ENCODE data around the gene SLC9A3. TPM values are rescaled to one million over a fixed set of nuclear protein-coding genes. Genes with fewer than 3 reads are reported as not detected.

Gene SLC9A3
- total RNA-seq, 2 experiments from 2014 or later = 1.2 to 1.6 TPM

GRCh38 chr5:540071-540905 is 16.0 kb upstream of the SLC9A3 start:
- Mint-ChIP-seq H3K4me3 (no peak overlapping the region), H3K27ac (no peak overlapping the region), H3K36me3 (ENCODE audit: low read depth) (no peaks in the 10 kb centered on the region), H3K4me1 (peaks cover 23% of the 10 kb centered on the region), H3K9me3 (no peaks in the 10 kb centered on the region), H3K27me3 (peaks cover 5% of the 10 kb centered on the region)
- ChIA-PET CTCF (no interaction called here), POLR2A (interaction anchor here (1.2 kb wide), 1 partner anchor 67 kb away, joined by 3 read pairs; no protein-coding TSS in a partner anchor)
- no peak for DNase-seq

- peaks cover 5% of the 10 kb centered on the region for H3K27me3 Mint-ChIP-seq
- no peak overlapping the region for H3K4me3 Mint-ChIP-seq
- peaks cover 17% of the 10 kb centered on the region for H3K4me1 Mint-ChIP-seq
- ChIA-PET CTCF (no interaction called here), POLR2A (interaction anchor here (1.2 kb wide), 1 partner anchor 11 kb away, joined by 3 read pairs; no protein-coding TSS in a partner anchor)
- H3K9me3 Mint-ChIP-seq = no peaks in the 10 kb centered on the region
- no peak overlapping the region for H3K27ac Mint-ChIP-seq
- no peak for DNase-seq
- no peaks in the 10 kb centered on the region for H3K36me3 Mint-ChIP-seq (ENCODE audit: low read depth)
Observed at GRCh38 chr5:539469-540070, 15.3 kb upstream of the SLC9A3 start.

GRCh38 chr5:538801-539468 is 14.7 kb upstream of the SLC9A3 start:
- Mint-ChIP-seq H3K27ac (no peak overlapping the region), H3K4me1 (peaks cover 12% of the 10 kb centered on the region), H3K9me3 (no peaks in the 10 kb centered on the region), H3K27me3 (peaks cover 5% of the 10 kb centered on the region), H3K36me3 (ENCODE audit: low read depth) (no peaks in the 10 kb centered on the region), H3K4me3 (no peak overlapping the region)
- POLR2A ChIA-PET = interaction anchor here (1.2 kb wide), 1 partner anchor 10 kb away, joined by 3 read pairs; no protein-coding TSS in a partner anchor
- CTCF ChIA-PET = no interaction called here
- no peak for DNase-seq

- H3K36me3 Mint-ChIP-seq (ENCODE audit: low read depth) = no peaks in the 10 kb centered on the region
- CTCF ChIA-PET = no interaction called here
- no peaks in the 10 kb centered on the region for H3K9me3 Mint-ChIP-seq
- POLR2A ChIA-PET = interaction anchor here (1.2 kb wide), 1 partner anchor 9 kb away, joined by 3 read pairs; no protein-coding TSS in a partner anchor
- no peak overlapping the region for H3K27ac Mint-ChIP-seq
- no peak for DNase-seq
- H3K27me3 Mint-ChIP-seq = peaks cover 5% of the 10 kb centered on the region
- peaks cover 6% of the 10 kb centered on the region for H3K4me1 Mint-ChIP-seq
- no peak overlapping the region for H3K4me3 Mint-ChIP-seq
Observed at GRCh38 chr5:538271-538771, 14.1 kb upstream of the SLC9A3 start.

GRCh38 chr5:537621-538071 is 13.4 kb upstream of the SLC9A3 start:
- H3K36me3 Mint-ChIP-seq (ENCODE audit: low read depth) = no peaks in the 10 kb centered on the region
- H3K9me3 Mint-ChIP-seq = no peaks in the 10 kb centered on the region
- DNase-seq = no peak
- H3K27me3 Mint-ChIP-seq = peaks cover 5% of the 10 kb centered on the region
- H3K27ac Mint-ChIP-seq = no peak overlapping the region
- H3K4me3 Mint-ChIP-seq = no peak overlapping the region
- H3K4me1 Mint-ChIP-seq = peaks cover 1% of the 10 kb centered on the region
- ChIA-PET CTCF (no interaction called here), POLR2A (no interaction called here)

GRCh38 chr5:537098-537497 is 12.8 kb upstream of the SLC9A3 start:
- Mint-ChIP-seq H3K36me3 (ENCODE audit: low read depth) (no peaks in the 10 kb centered on the region), H3K4me1 (no peaks in the 10 kb centered on the region), H3K4me3 (no peak overlapping the region), H3K9me3 (no peaks in the 10 kb centered on the region), H3K27ac (no peak overlapping the region), H3K27me3 (peaks cover 5% of the 10 kb centered on the region)
- POLR2A ChIA-PET = no interaction called here
- CTCF ChIA-PET = no interaction called here
- DNase-seq = no peak

- POLR2A ChIA-PET = no interaction called here
- H3K36me3 Mint-ChIP-seq (ENCODE audit: low read depth) = no peaks in the 10 kb centered on the region
- DNase-seq = no peak
- H3K4me1 Mint-ChIP-seq = no peaks in the 10 kb centered on the region
- H3K27me3 Mint-ChIP-seq = peaks cover 13% of the 10 kb centered on the region
- H3K27ac Mint-ChIP-seq = no peak overlapping the region
- CTCF ChIA-PET = no interaction called here
- no peaks in the 10 kb centered on the region for H3K9me3 Mint-ChIP-seq
- no peak overlapping the region for H3K4me3 Mint-ChIP-seq
Observed at GRCh38 chr5:535846-536698, 11.8 kb upstream of the SLC9A3 start.

GRCh38 chr5:534743-535671 is 10.8 kb upstream of the SLC9A3 start:
- no peak overlapping the region for H3K4me3 Mint-ChIP-seq
- H3K27me3 Mint-ChIP-seq = peaks cover 24% of the 10 kb centered on the region
- H3K4me1 Mint-ChIP-seq = peaks cover 2% of the 10 kb centered on the region
- ChIA-PET CTCF (no interaction called here), POLR2A (no interaction called here)
- DNase-seq = no peak
- no peaks in the 10 kb centered on the region for H3K9me3 Mint-ChIP-seq
- H3K36me3 Mint-ChIP-seq (ENCODE audit: low read depth) = no peaks in the 10 kb centered on the region
- no peak overlapping the region for H3K27ac Mint-ChIP-seq

- Mint-ChIP-seq H3K9me3 (no peaks in the 10 kb centered on the region), H3K4me1 (peaks cover 9% of the 10 kb centered on the region), H3K4me3 (no peak overlapping the region), H3K27me3 (peaks cover 31% of the 10 kb centered on the region), H3K27ac (no peak overlapping the region), H3K36me3 (ENCODE audit: low read depth) (no peaks in the 10 kb centered on the region)
- CTCF ChIA-PET = no interaction called here
- no peak for DNase-seq
- POLR2A ChIA-PET = no interaction called here
Observed at GRCh38 chr5:533955-534742, 9.9 kb upstream of the SLC9A3 start.

GRCh38 chr5:533243-533954 is 9.2 kb upstream of the SLC9A3 start:
- no peaks in the 10 kb centered on the region for H3K36me3 Mint-ChIP-seq (ENCODE audit: low read depth)
- ChIA-PET POLR2A (interaction anchor here (2.1 kb wide), 1 partner anchor 8 kb away, joined by 4 read pairs; no protein-coding TSS in a partner anchor), CTCF (no interaction called here)
- H3K4me3 Mint-ChIP-seq = no peak overlapping the region
- no peaks in the 10 kb centered on the region for H3K9me3 Mint-ChIP-seq
- H3K27me3 Mint-ChIP-seq = peaks cover 36% of the 10 kb centered on the region
- peaks cover 14% of the 10 kb centered on the region for H3K4me1 Mint-ChIP-seq
- no peak overlapping the region for H3K27ac Mint-ChIP-seq
- DNase-seq = no peak
